ENCODE data around the gene OSBPL6. TPM values are rescaled to one million over a fixed set of nuclear protein-coding genes. Genes with fewer than 3 reads are reported as not detected.
"Not testable (repeated sequence)": the region's sequence is repeated elsewhere in the genome, so short reads cannot be mapped to it uniquely, and the experiment has no call there.

OSBPL6 gene
- polyA plus RNA-seq: 4.6 TPM
- long read RNA-seq, donor 1: 0 reads
- long read RNA-seq, donor 2, partial matches to known transcripts: 6 of 6 reads
- long read RNA-seq, donor 2, other reads (novel, unspliced or antisense): 0 of 6 reads
- long read RNA-seq, donor 3: 0 reads
- long read RNA-seq, donor 4, full-length matches to known transcripts: 1 of 1 reads
- long read RNA-seq, donor 4, partial matches to known transcripts: 0 of 1 reads
- long read RNA-seq, donor 4, other reads (novel, unspliced or antisense): 0 of 1 reads
- long read RNA-seq, donor 5: 0 reads
- long read RNA-seq, donor 6, partial matches to known transcripts: 0 of 1 reads
- long read RNA-seq, donor 6, other reads (novel, unspliced or antisense): 0 of 1 reads
- long read RNA-seq, donor 7: 0 reads
- long read RNA-seq, donor 8, partial matches to known transcripts: 0 of 1 reads
- long read RNA-seq, donor 8, other reads (novel, unspliced or antisense): 0 of 1 reads
- long read RNA-seq, donor 9: 0 reads
- long read RNA-seq, donor 10: 0 reads
- long read RNA-seq, donor 11: 0 reads

GRCh38 chr2:178193823-178194599 is at the start of gene OSBPL6:
Gene OSBPL6 (plus strand): TSS chr2:178194512. CDS start chr2:178306185, 111,673 bp downstream.
- Histone ChIP-seq H3K4me3 (ENCODE audit: low read length) (peak within 1 kb of the TSS; percentile 64), H3K27me3 (ENCODE audit: control insufficient read depth, insufficient read depth, low read length) (peaks cover 19% of the 10 kb centered on the region), H3K9me3 (ENCODE audit: control insufficient read depth, low read depth, low read length) (no peaks in the 10 kb centered on the region), H3K36me3 (ENCODE audit: control insufficient read depth, insufficient read depth, low read length) (no peaks in the 10 kb centered on the region), H3K4me1 (ENCODE audit: control insufficient read depth, insufficient read depth, low read length) (peaks cover 3% of the 10 kb centered on the region), H3K27ac (ENCODE audit: low read length) (peak within 1 kb of the TSS; percentile 51)
- WGBS (ENCODE audit: insufficient coverage, low lambda C conversion rate): no CpG with 5 or more reads among the region's 90 CpGs
- DNase-seq: peak; percentile 81 to 89

GRCh38 chr2:178152033-178152432 is 42.3 kb upstream of the OSBPL6 start:
- Histone ChIP-seq H3K4me1 (ENCODE audit: control insufficient read depth, insufficient read depth, low read length) (peaks cover 21% of the 10 kb centered on the region), H3K9me3 (ENCODE audit: control insufficient read depth, low read depth, low read length) (no peaks in the 10 kb centered on the region), H3K27me3 (ENCODE audit: control insufficient read depth, insufficient read depth, low read length) (no peaks in the 10 kb centered on the region), H3K36me3 (ENCODE audit: control insufficient read depth, insufficient read depth, low read length) (no peaks in the 10 kb centered on the region), H3K27ac (ENCODE audit: low read length) (peak overlapping the region; percentile 67), H3K4me3 (ENCODE audit: low read length) (no peak overlapping the region)
- 8% methylated on average over 2 of the region's 3 CpGs for WGBS (ENCODE audit: insufficient coverage, low lambda C conversion rate)
- DNase-seq: peak; percentile 16 to 47

GRCh38 chr2:178152542-178152941 is 41.8 kb upstream of the OSBPL6 start:
- WGBS (ENCODE audit: insufficient coverage, low lambda C conversion rate): 40% methylated on average over 3 of the region's 4 CpGs
- Histone ChIP-seq H3K4me3 (ENCODE audit: low read length) (no peak overlapping the region), H3K36me3 (ENCODE audit: control insufficient read depth, insufficient read depth, low read length) (no peaks in the 10 kb centered on the region), H3K9me3 (ENCODE audit: control insufficient read depth, low read depth, low read length) (no peaks in the 10 kb centered on the region), H3K27me3 (ENCODE audit: control insufficient read depth, insufficient read depth, low read length) (no peaks in the 10 kb centered on the region), H3K27ac (ENCODE audit: low read length) (peak overlapping the region; percentile 67), H3K4me1 (ENCODE audit: control insufficient read depth, insufficient read depth, low read length) (peaks cover 21% of the 10 kb centered on the region)
- DNase-seq: no peak

- Histone ChIP-seq H3K4me1 (ENCODE audit: control insufficient read depth, insufficient read depth, low read length) (peaks cover 21% of the 10 kb centered on the region), H3K36me3 (ENCODE audit: control insufficient read depth, insufficient read depth, low read length) (no peaks in the 10 kb centered on the region), H3K9me3 (ENCODE audit: control insufficient read depth, low read depth, low read length) (no peaks in the 10 kb centered on the region), H3K27me3 (ENCODE audit: control insufficient read depth, insufficient read depth, low read length) (no peaks in the 10 kb centered on the region), H3K27ac (ENCODE audit: low read length) (peak overlapping the region; percentile 67), H3K4me3 (ENCODE audit: low read length) (no peak overlapping the region)
- no CpG with 5 or more reads among the region's 1 CpG for WGBS (ENCODE audit: insufficient coverage, low lambda C conversion rate)
- peak; percentile 59 to 82 for DNase-seq
Observed at GRCh38 chr2:178152977-178153376, 41.3 kb upstream of the OSBPL6 start.

GRCh38 chr2:178153878-178154277 is 40.4 kb upstream of the OSBPL6 start:
- Histone ChIP-seq H3K4me1 (ENCODE audit: control insufficient read depth, insufficient read depth, low read length) (peaks cover 21% of the 10 kb centered on the region), H3K27ac (ENCODE audit: low read length) (peak overlapping the region; percentile 67)
- not testable (repeated sequence) for H3K27me3 ChIP-seq (ENCODE audit: control insufficient read depth, insufficient read depth, low read length); DNase-seq; H3K9me3 ChIP-seq (ENCODE audit: control insufficient read depth, low read depth, low read length); H3K36me3 ChIP-seq (ENCODE audit: control insufficient read depth, insufficient read depth, low read length); H3K4me3 ChIP-seq (ENCODE audit: low read length)
- WGBS (ENCODE audit: insufficient coverage, low lambda C conversion rate): no CpG with 5 or more reads among the region's 1 CpG

- Histone ChIP-seq H3K27ac (ENCODE audit: low read length) (no peak overlapping the region), H3K9me3 (ENCODE audit: control insufficient read depth, low read depth, low read length) (no peaks in the 10 kb centered on the region), H3K36me3 (ENCODE audit: control insufficient read depth, insufficient read depth, low read length) (no peaks in the 10 kb centered on the region), H3K4me1 (ENCODE audit: control insufficient read depth, insufficient read depth, low read length) (peaks cover 21% of the 10 kb centered on the region), H3K4me3 (ENCODE audit: low read length) (no peak overlapping the region), H3K27me3 (ENCODE audit: control insufficient read depth, insufficient read depth, low read length) (no peaks in the 10 kb centered on the region)
- DNase-seq: no peak
- WGBS (ENCODE audit: insufficient coverage, low lambda C conversion rate): no CpG with 5 or more reads among the region's 1 CpG
Observed at GRCh38 chr2:178155524-178155923, 38.8 kb upstream of the OSBPL6 start.

GRCh38 chr2:178157574-178157973 is 36.7 kb upstream of the OSBPL6 start:
- Histone ChIP-seq H3K27me3 (ENCODE audit: control insufficient read depth, insufficient read depth, low read length) (no peaks in the 10 kb centered on the region), H3K4me1 (ENCODE audit: control insufficient read depth, insufficient read depth, low read length) (peaks cover 13% of the 10 kb centered on the region), H3K9me3 (ENCODE audit: control insufficient read depth, low read depth, low read length) (no peaks in the 10 kb centered on the region), H3K27ac (ENCODE audit: low read length) (no peak overlapping the region), H3K36me3 (ENCODE audit: control insufficient read depth, insufficient read depth, low read length) (no peaks in the 10 kb centered on the region), H3K4me3 (ENCODE audit: low read length) (no peak overlapping the region)
- no peak for DNase-seq
- WGBS (ENCODE audit: insufficient coverage, low lambda C conversion rate): 66% methylated on average over 2 of the region's 5 CpGs

GRCh38 chr2:178159966-178160365 is 34.3 kb upstream of the OSBPL6 start:
- DNase-seq: no peak
- no peaks in the 10 kb centered on the region for H3K9me3 ChIP-seq (ENCODE audit: control insufficient read depth, low read depth, low read length)
- H3K27me3 ChIP-seq (ENCODE audit: control insufficient read depth, insufficient read depth, low read length): no peaks in the 10 kb centered on the region
- H3K4me3 ChIP-seq (ENCODE audit: low read length): no peak overlapping the region
- H3K4me1 ChIP-seq (ENCODE audit: control insufficient read depth, insufficient read depth, low read length): no peaks in the 10 kb centered on the region
- WGBS (ENCODE audit: insufficient coverage, low lambda C conversion rate): no CpG with 5 or more reads among the region's 1 CpG
- H3K27ac ChIP-seq (ENCODE audit: low read length): no peak overlapping the region
- H3K36me3 ChIP-seq (ENCODE audit: control insufficient read depth, insufficient read depth, low read length): no peaks in the 10 kb centered on the region

GRCh38 chr2:178160601-178161000 is 33.7 kb upstream of the OSBPL6 start:
- 100% methylated on average over 1 of the region's 1 CpG for WGBS (ENCODE audit: insufficient coverage, low lambda C conversion rate)
- no peak overlapping the region for H3K27ac ChIP-seq (ENCODE audit: low read length)
- no peaks in the 10 kb centered on the region for H3K27me3 ChIP-seq (ENCODE audit: control insufficient read depth, insufficient read depth, low read length)
- no peaks in the 10 kb centered on the region for H3K9me3 ChIP-seq (ENCODE audit: control insufficient read depth, low read depth, low read length)
- H3K36me3 ChIP-seq (ENCODE audit: control insufficient read depth, insufficient read depth, low read length): no peaks in the 10 kb centered on the region
- no peak for DNase-seq
- H3K4me1 ChIP-seq (ENCODE audit: control insufficient read depth, insufficient read depth, low read length): no peaks in the 10 kb centered on the region
- no peak overlapping the region for H3K4me3 ChIP-seq (ENCODE audit: low read length)

GRCh38 chr2:178163395-178163794 is 30.9 kb upstream of the OSBPL6 start:
- 80% methylated on average over 2 of the region's 4 CpGs for WGBS (ENCODE audit: insufficient coverage, low lambda C conversion rate)
- H3K36me3 ChIP-seq (ENCODE audit: control insufficient read depth, insufficient read depth, low read length): no peaks in the 10 kb centered on the region

More at GRCh38 chr2:178163395-178163794, 30.9 kb upstream of the OSBPL6 start:
- Histone ChIP-seq H3K27me3 (ENCODE audit: control insufficient read depth, insufficient read depth, low read length) (no peaks in the 10 kb centered on the region), H3K4me1 (ENCODE audit: control insufficient read depth, insufficient read depth, low read length) (no peaks in the 10 kb centered on the region), H3K27ac (ENCODE audit: low read length) (no peak overlapping the region), H3K4me3 (ENCODE audit: low read length) (no peak overlapping the region), H3K9me3 (ENCODE audit: control insufficient read depth, low read depth, low read length) (no peaks in the 10 kb centered on the region)
- no peak for DNase-seq

Data from large intestine (tissue), 12 donors.